Mammary epithelial cell (primary cell): ENCODE data around the gene EMP1.

Source experiments
- CTCF ChIP-seq, 2 donors: IDR thresholded peaks in 1 of 2; conservative IDR thresholded peaks in 1 of 2; 2 replicates each; pipeline ENCODE4 v1.5.1; 2011 to 2012; ENCODE audit warnings: inconsistent platforms in 2 of 2, low read length in 2 of 2, mild to moderate bottlenecking in 2 of 2, control low read depth in 1 of 2, low read depth in 1 of 2; ENCODE audit not compliant: insufficient read depth in 1 of 2; ENCODE audit errors: extremely low read depth in 1 of 2
- EZH2 ChIP-seq: IDR thresholded peaks from 2 replicates; pipeline ENCODE4 v1.6.1; 2012; ENCODE audit warnings: low read length, inconsistent platforms, borderline replicate concordance

GRCh38 chr12:13156277-13156676, 40.2 kb upstream of the EMP1 start:
- TF ChIP-seq CTCF (conservative IDR thresholded peaks at IDR 0.05 in 1 of 2, IDR thresholded peaks at IDR 0.05 in 1 of 2; ENCODE audit: extremely low read depth in 1 of 2, insufficient read depth in 1 of 2, low read depth in 1 of 2, low read length in 2 of 2) (no peak), EZH2 (no peak)
